ENCODE results near the gene HAUS7.

DNA sequence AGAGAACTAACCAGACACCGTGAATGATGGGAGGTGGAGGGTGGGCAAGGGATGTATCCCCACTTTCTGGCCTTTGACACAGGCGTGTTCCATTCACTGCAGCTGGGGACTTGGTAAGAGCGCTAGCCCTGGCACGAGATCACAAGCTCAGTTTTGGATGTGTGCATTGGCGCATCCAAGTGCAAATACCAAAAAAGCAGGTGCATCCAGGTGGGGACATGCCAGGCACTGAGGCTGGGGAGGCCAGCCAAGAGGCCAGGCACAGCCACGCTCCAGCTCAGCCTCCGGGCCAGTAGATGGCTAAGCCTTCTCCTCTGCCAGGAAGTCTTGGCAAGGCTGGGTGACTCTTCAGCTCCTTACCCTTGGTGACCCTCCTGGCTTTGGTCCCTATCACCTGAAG is 63.5 kb downstream of the HAUS7 start:
- TF ChIP-seq, protein P1, sequence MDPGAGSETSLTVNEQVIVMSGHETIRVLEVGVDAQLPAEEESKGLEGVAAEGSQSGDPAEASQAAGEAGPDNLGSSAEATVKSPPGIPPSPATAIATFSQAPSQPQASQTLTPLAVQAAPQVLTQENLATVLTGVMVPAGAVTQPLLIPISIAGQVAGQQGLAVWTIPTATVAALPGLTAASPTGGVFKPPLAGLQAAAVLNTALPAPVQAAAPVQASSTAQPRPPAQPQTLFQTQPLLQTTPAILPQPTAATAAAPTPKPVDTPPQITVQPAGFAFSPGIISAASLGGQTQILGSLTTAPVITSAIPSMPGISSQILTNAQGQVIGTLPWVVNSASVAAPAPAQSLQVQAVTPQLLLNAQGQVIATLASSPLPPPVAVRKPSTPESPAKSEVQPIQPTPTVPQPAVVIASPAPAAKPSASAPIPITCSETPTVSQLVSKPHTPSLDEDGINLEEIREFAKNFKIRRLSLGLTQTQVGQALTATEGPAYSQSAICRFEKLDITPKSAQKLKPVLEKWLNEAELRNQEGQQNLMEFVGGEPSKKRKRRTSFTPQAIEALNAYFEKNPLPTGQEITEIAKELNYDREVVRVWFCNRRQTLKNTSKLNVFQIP (CRISPR knock-in tag; IDR thresholded peaks at IDR 0.05; ENCODE audit: borderline replicate concordance, low read depth) = no peak
- TF ChIP-seq ZFP30 (CRISPR knock-in tag; IDR thresholded peaks at IDR 0.05) (no peak), SNAI2 (CRISPR knock-in tag; IDR thresholded peaks at IDR 0.05) (no peak), RARB (CRISPR knock-in tag; IDR thresholded peaks at IDR 0.05) (no peak)
